Parietal lobe (tissue), 2 donors: Measurements from ENCODE around the gene KCNE5. TPM values are rescaled to one million over a fixed set of nuclear protein-coding genes. Genes with fewer than 3 reads are reported as not detected.

Experiments used
- small RNA-seq: library from RNA; depleted of rRNA; stranded (forward); fragments of <200 nt; gene quantifications from one replicate; pipeline ENCODE3, GENCODE V24; 2014; ENCODE audit warnings: low replicate concordance
- total RNA-seq: library from RNA; depleted of rRNA; stranded (reverse); fragments of >200 nt; gene quantifications from one replicate; pipeline ENCODE4 v1.2.3, GENCODE V29; 2014

Gene KCNE5, protein sequence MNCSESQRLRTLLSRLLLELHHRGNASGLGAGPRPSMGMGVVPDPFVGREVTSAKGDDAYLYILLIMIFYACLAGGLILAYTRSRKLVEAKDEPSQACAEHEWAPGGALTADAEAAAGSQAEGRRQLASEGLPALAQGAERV
- 1.9 TPM for total RNA-seq

GRCh38 chrX:109624641-109625616, at the start of gene KCNE5:
Gene KCNE5, minus strand, starts transcription at chrX:109625172. Its CDS starts 152 bp downstream, at chrX:109625020.

Small RNA genes within 50 kb of the gene (small RNA-seq; reads per million reads assigned to genes)
- not detected for gene AL118496.2

Other genes starting within 250 kb of the KCNE5 start
- not detected for gene GUCY2F, start 143.1 kb downstream of the KCNE5 start, total RNA-seq
- gene NXT2, start 88.3 kb downstream of the KCNE5 start, total RNA-seq: 5.6 TPM
- 152 TPM for gene ACSL4, start 108.1 kb upstream of the KCNE5 start, total RNA-seq